GM12864 (cell line): ENCODE measurements around the gene ZNF672.

Source experiments
- DNase-seq: peaks from one replicate; pipeline ENCODE4 v3.0.0-alpha.2; 2011; ENCODE audit warnings: low read depth
- H3K4me3 ChIP-seq: 2 replicates; pipeline ENCODE4 v1.5.1; 2011; ENCODE audit warnings: mild to moderate bottlenecking, low read depth, low read length, control low read depth
- CTCF ChIP-seq: IDR thresholded peaks from 2 replicates; pipeline ENCODE4 v1.5.1; 2011; ENCODE audit warnings: low read depth, mild to moderate bottlenecking, moderate library complexity, low read length, control low read depth, inconsistent platforms; ENCODE audit errors: missing control alignments

The ZNF672 gene

GRCh38 chr1:248808876-248809275 is 29.1 kb upstream of the ZNF672 start:
- no peak overlapping the region for H3K4me3 ChIP-seq
- no peak for DNase-seq
- TF ChIP-seq CTCF, result no peak

GRCh38 chr1:248810000-248810726 is 27.9 kb upstream of the ZNF672 start:
- no peak for DNase-seq
- H3K4me3 ChIP-seq, result no peak overlapping the region
- TF ChIP-seq CTCF, result no peak

GRCh38 chr1:248810727-248811513 is 27.1 kb upstream of the ZNF672 start:
- no peak for DNase-seq
- H3K4me3 ChIP-seq, result no peak overlapping the region
- TF ChIP-seq CTCF, result no peak

- no peak overlapping the region for H3K4me3 ChIP-seq
- peak; percentile 28 for TF ChIP-seq CTCF
- DNase-seq, result no peak
These were observed 26.2 kb upstream of the ZNF672 start for GRCh38 chr1:248811514-248812490.

- DNase-seq, result no peak
- no peak for TF ChIP-seq CTCF
- no peak overlapping the region for H3K4me3 ChIP-seq
These were observed 25.1 kb upstream of the ZNF672 start for GRCh38 chr1:248812736-248813425.

GRCh38 chr1:248813546-248813945 is 24.5 kb upstream of the ZNF672 start:
- TF ChIP-seq CTCF, result no peak
- no peak overlapping the region for H3K4me3 ChIP-seq
- DNase-seq, result no peak
